ENCODE measurements around the gene MAEA.

MAEA gene

GRCh38 chr4:1355378-1355777 is 65.7 kb downstream of the MAEA start:
- no peak for DNase-seq

- DNase-seq = peak; percentile 15 to 64
These were observed 66.7 kb downstream of the MAEA start for GRCh38 chr4:1356181-1356998.

GRCh38 chr4:1357356-1358248 is 67.9 kb downstream of the MAEA start:
- DNase-seq = no peak

GRCh38 chr4:1358421-1359143 is 68.9 kb downstream of the MAEA start:
- DNase-seq = no peak

- DNase-seq = peak; percentile 66 to 91
These were observed 69.4 kb downstream of the MAEA start for GRCh38 chr4:1359144-1359501.

GRCh38 chr4:1359976-1360375 is 70.3 kb downstream of the MAEA start:
- DNase-seq = no peak

GRCh38 chr4:1360423-1361283 is 71.0 kb downstream of the MAEA start:
- DNase-seq = no peak

GRCh38 chr4:1361431-1361830 is 71.7 kb downstream of the MAEA start:
- DNase-seq = no peak

GRCh38 chr4:1362046-1362445 is 72.4 kb downstream of the MAEA start:
- no peak for DNase-seq

- DNase-seq = no peak
These were observed 72.8 kb downstream of the MAEA start for GRCh38 chr4:1362521-1362920.

- DNase-seq = no peak
These were observed 73.8 kb downstream of the MAEA start for GRCh38 chr4:1363513-1363912.

GRCh38 chr4:1364217-1364616 is 74.5 kb downstream of the MAEA start:
- no peak for DNase-seq

GRCh38 chr4:1364748-1365147 is 75.1 kb downstream of the MAEA start:
- DNase-seq = no peak

- no peak for DNase-seq
These were observed 75.8 kb downstream of the MAEA start for GRCh38 chr4:1365271-1366178.

- no peak for DNase-seq
These were observed 76.9 kb downstream of the MAEA start for GRCh38 chr4:1366371-1367229.

GRCh38 chr4:1367230-1367935 is 77.7 kb downstream of the MAEA start:
- DNase-seq = no peak

- DNase-seq = no peak
These were observed 78.2 kb downstream of the MAEA start for GRCh38 chr4:1367936-1368289.

GRCh38 chr4:1368421-1369090 is 78.9 kb downstream of the MAEA start:
- no peak for DNase-seq

GRCh38 chr4:1369091-1369450 is 79.4 kb downstream of the MAEA start:
- DNase-seq = no peak
